ENCODE data around the gene GET4. TPM values are rescaled to one million over a fixed set of nuclear protein-coding genes. Genes with fewer than 3 reads are reported as not detected.

The GET4 gene
- total and polyA plus RNA-seq, 2 of the 13 experiments (the other 11 are each of a cell fraction or from before 2014, with no cell fraction given), result 28.2 to 35.2 TPM

DNA sequence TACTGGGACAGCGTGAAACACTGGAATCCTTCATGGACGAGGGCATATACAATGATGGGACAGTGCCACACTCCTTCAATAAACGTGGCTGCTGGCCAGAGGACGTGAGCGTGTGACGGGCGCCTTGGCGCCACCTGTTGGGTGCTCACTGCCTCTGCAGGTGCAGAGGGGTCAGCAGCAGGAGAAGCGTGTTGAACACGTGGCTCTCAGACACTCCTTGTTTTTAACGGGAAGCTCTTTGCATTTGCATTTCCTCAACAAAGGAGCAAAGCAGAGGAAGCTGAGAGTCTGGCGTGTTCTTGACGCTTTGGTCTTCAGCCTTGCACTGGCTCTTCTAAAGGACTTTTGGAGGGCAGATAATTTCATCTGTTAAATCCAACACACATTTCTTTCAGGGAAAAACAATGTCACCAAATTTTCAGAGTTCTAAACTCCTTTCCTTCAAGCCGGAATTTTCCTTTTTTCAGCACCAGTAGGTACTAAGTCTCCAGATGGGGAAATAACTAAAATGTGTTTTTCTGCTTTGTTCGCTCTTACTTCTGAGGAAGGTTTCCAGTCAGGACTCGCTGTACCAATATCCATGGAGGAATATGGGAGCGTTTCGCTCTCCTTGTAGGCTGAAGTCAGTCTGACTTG, 2.9 kb upstream of the GET4 start (continued):
- TF ChIP-seq CREBL2 (CRISPR knock-in tag; IDR thresholded peaks at IDR 0.05; ENCODE audit: borderline replicate concordance) (peak; percentile 60; the same call in 1 of the 2 replicates), ZBED4 (CRISPR knock-in tag; IDR thresholded peaks at IDR 0.05; ENCODE audit: borderline replicate concordance) (peak; percentile 80; the same call in 1 of the 2 replicates), GLI4 (CRISPR knock-in tag; IDR thresholded peaks at IDR 0.05; ENCODE audit: borderline replicate concordance) (no peak), MYNN (CRISPR knock-in tag; IDR thresholded peaks at IDR 0.05; ENCODE audit: low read depth) (peak; percentile 78; the same call in 1 of the 2 replicates), SMC3 (IDR thresholded peaks at IDR 0.05; ENCODE audit: low read length) (peak; percentile 72), ZFP36 (IDR thresholded peaks at IDR 0.05; ENCODE audit: borderline replicate concordance, low read depth, low read length, partially characterized antibody) (no peak), ZNF350 (CRISPR knock-in tag; IDR thresholded peaks at IDR 0.05; ENCODE audit: borderline replicate concordance, low read depth) (peak; percentile 56; the same call in 1 of the 2 replicates), ZNF180 (CRISPR knock-in tag; IDR thresholded peaks at IDR 0.05; ENCODE audit: borderline replicate concordance, low read depth) (0 out of 2 replicates have a peak, but pooled peaks have one; percentile 73), CHD2 (IDR thresholded peaks at IDR 0.05; ENCODE audit: low read depth, low read length) (no peak), CENPT (CRISPR knock-in tag; IDR thresholded peaks at IDR 0.05; ENCODE audit: low read depth) (no peak), MAFK (conservative IDR thresholded peaks at IDR 0.05 in 1 of 2, IDR thresholded peaks at IDR 0.05 in 1 of 2; ENCODE audit: low read length in 2 of 2) (no peak), CSRNP1 (CRISPR knock-in tag; IDR thresholded peaks at IDR 0.05) (peak; percentile 86; the same call in 1 of the 2 replicates), ZNF616 (CRISPR knock-in tag; IDR thresholded peaks at IDR 0.05; ENCODE audit: low read depth) (peak; percentile 91), ZNF24 (IDR thresholded peaks at IDR 0.05) (no peak), ISX (CRISPR knock-in tag; conservative IDR thresholded peaks at IDR 0.05) (0 out of 2 replicates have a peak, but pooled peaks have one; percentile 76), GATAD2A (CRISPR knock-in tag; IDR thresholded peaks at IDR 0.05) (peak; percentile 87), TAF1 (CRISPR knock-in tag; IDR thresholded peaks at IDR 0.05) (no peak), ZNF615 (CRISPR knock-in tag; IDR thresholded peaks at IDR 0.05; ENCODE audit: borderline replicate concordance) (no peak), HDAC1 (CRISPR knock-in tag; IDR thresholded peaks at IDR 0.05) (peak; percentile 57; the same call in 1 of the 2 replicates), NR2F2 (IDR thresholded peaks at IDR 0.05; ENCODE audit: borderline replicate concordance, low read depth) (no peak), EEA1 (CRISPR knock-in tag; IDR thresholded peaks at IDR 0.05; ENCODE audit: borderline replicate concordance) (no peak)
- TF ChIP-seq, protein P1, sequence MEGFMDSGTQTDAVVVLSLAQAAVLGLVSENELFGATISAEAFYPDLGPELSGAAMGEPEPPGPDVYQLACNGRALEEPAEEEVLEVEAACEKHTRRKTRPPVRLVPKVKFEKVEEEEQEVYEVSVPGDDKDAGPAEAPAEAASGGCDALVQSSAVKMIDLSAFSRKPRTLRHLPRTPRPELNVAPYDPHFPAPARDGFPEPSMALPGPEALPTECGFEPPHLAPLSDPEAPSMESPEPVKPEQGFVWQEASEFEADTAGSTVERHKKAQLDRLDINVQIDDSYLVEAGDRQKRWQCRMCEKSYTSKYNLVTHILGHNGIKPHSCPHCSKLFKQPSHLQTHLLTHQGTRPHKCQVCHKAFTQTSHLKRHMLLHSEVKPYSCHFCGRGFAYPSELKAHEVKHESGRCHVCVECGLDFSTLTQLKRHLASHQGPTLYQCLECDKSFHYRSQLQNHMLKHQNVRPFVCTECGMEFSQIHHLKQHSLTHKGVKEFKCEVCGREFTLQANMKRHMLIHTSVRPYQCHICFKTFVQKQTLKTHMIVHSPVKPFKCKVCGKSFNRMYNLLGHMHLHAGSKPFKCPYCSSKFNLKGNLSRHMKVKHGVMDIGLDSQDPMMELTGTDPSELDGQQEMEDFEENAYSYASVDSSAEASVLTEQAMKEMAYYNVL (CRISPR knock-in tag; IDR thresholded peaks at IDR 0.05; ENCODE audit: borderline replicate concordance), result no peak

Measured in HepG2 (cell line).